WTC11 (cell line): ENCODE data around the gene MNT. TPM values are rescaled to one million over a fixed set of nuclear protein-coding genes. Genes with fewer than 3 reads are reported as not detected.

Experiments
- ATAC-seq: fragments of 200-7000 bp; cut with Tn5 transposase; 2 replicates; pipeline ENCODE4 v1.10.0; 2021; ENCODE audit warnings: mild to moderate bottlenecking, moderate library complexity
- CTCF ChIA-PET: fragments of 300-600 bp; sonication (Branson Sonifier 250); formaldehyde crosslinking; loops from one replicate; lab custom pipeline; 2021; ENCODE audit warnings: antibody characterized with exemption; lab: Charles Lee
- POLR2A ChIA-PET: fragments of 350-600 bp; sonication (Branson Sonifier 250); formaldehyde crosslinking; loops from one replicate; lab custom pipeline; 2021; ENCODE audit warnings: antibody characterized with exemption; lab: Charles Lee
- DNase-seq: peaks from one replicate; pipeline ENCODE4 v3.0.0; 2021; ENCODE audit warnings: low spot score
- H3K27ac Mint-ChIP-seq: 2 replicates; pipeline ENCODE4 v1.8.0; 2021; ENCODE audit warnings: mixed read lengths
- H3K27me3 Mint-ChIP-seq: 2 replicates; pipeline ENCODE4 v1.8.0; 2021; ENCODE audit warnings: low read depth, mild to moderate bottlenecking, moderate library complexity, mixed read lengths
- H3K36me3 Mint-ChIP-seq: 2 replicates; pipeline ENCODE4 v1.8.0; 2021; ENCODE audit warnings: mixed read lengths
- H3K4me1 Mint-ChIP-seq: 2 replicates; pipeline ENCODE4 v1.8.0; 2022; ENCODE audit warnings: mixed read lengths
- H3K4me3 Mint-ChIP-seq: 2 replicates; pipeline ENCODE4 v1.8.0; 2021; ENCODE audit warnings: mild to moderate bottlenecking, moderate library complexity, mixed read lengths
- H3K9me3 Mint-ChIP-seq: 2 replicates; pipeline ENCODE4 v1.8.0; 2021; ENCODE audit warnings: mixed read lengths
- AR ChIP-seq: fragments of 250-450 bp; sonication (Bioruptor Pico); IDR thresholded peaks from 2 replicates; pipeline ENCODE4 v1.9.0; 2021; ENCODE audit warnings: mild to moderate bottlenecking
- ATF6 ChIP-seq: sonication (generic); formaldehyde crosslinking; IDR thresholded peaks from 2 replicates; pipeline ENCODE4 v1.8.1; 2023; ENCODE audit warnings: mild to moderate bottlenecking, missing genetic modification reagents
- CBFB ChIP-seq: sonication (generic); formaldehyde crosslinking; IDR thresholded peaks from 2 replicates; pipeline ENCODE4 v1.8.1; 2022; ENCODE audit warnings: mild to moderate bottlenecking, low read depth, missing genetic modification reagents
- CDX4 ChIP-seq: fragments of 250-450 bp; sonication (Bioruptor Pico); IDR thresholded peaks from 2 replicates; pipeline ENCODE4 v1.9.0; 2021; ENCODE audit warnings: moderate library complexity, mild to moderate bottlenecking, inconsistent platforms, borderline replicate concordance
- CTCF ChIP-seq: fragments of 200-600 bp; IDR thresholded peaks from 2 replicates; pipeline ENCODE4 v1.8.0; 2022; ENCODE audit warnings: antibody characterized with exemption
- ELF4 ChIP-seq: sonication (generic); formaldehyde crosslinking; IDR thresholded peaks from 2 replicates; pipeline ENCODE4 v1.8.1; 2022; ENCODE audit warnings: low read depth, mild to moderate bottlenecking, moderate library complexity, missing genetic modification reagents
- GABPB1 ChIP-seq: sonication (generic); formaldehyde crosslinking; IDR thresholded peaks from 2 replicates; pipeline ENCODE4 v1.8.1; 2023; ENCODE audit warnings: mild to moderate bottlenecking, missing genetic modification reagents
- RORB ChIP-seq: fragments of 250-450 bp; sonication (Bioruptor Pico); IDR thresholded peaks from 2 replicates; pipeline ENCODE4 v1.9.0; 2021; ENCODE audit warnings: mild to moderate bottlenecking
- TEAD4 ChIP-seq: sonication (generic); formaldehyde crosslinking; IDR thresholded peaks from 2 replicates; pipeline ENCODE4 v1.8.0; 2022; ENCODE audit warnings: mild to moderate bottlenecking, missing genetic modification reagents
- ZNF138 ChIP-seq: sonication (generic); formaldehyde crosslinking; conservative IDR thresholded peaks from 2 replicates; pipeline ENCODE4 v1.8.1; 2022; ENCODE audit warnings: mild to moderate bottlenecking, moderate library complexity, missing genetic modification reagents
- ZNF232 ChIP-seq: sonication (generic); formaldehyde crosslinking; IDR thresholded peaks from 2 replicates; pipeline ENCODE4 v1.8.0; 2022; ENCODE audit warnings: mild to moderate bottlenecking, missing genetic modification reagents
- ZNF281 ChIP-seq: sonication (generic); formaldehyde crosslinking; IDR thresholded peaks from 2 replicates; pipeline ENCODE4 v1.8.0; 2023; ENCODE audit warnings: mild to moderate bottlenecking, missing genetic modification reagents
- ZNF416 ChIP-seq: fragments of 250-450 bp; sonication (Bioruptor Pico); IDR thresholded peaks from 2 replicates; pipeline ENCODE4 v1.9.0; 2021; ENCODE audit warnings: mild to moderate bottlenecking, inconsistent platforms
- ZNF671 ChIP-seq: fragments of 250-450 bp; sonication (Bioruptor Pico); IDR thresholded peaks from 2 replicates; pipeline ENCODE4 v1.8.0; 2021; ENCODE audit warnings: mild to moderate bottlenecking
- total RNA-seq: library from RNA; stranded (reverse); gene quantifications from 3 replicates; pipeline ENCODE4 v1.2.3, GENCODE V29; 2021
- TF ChIP-seq, protein P1 (sequence below): sonication (generic); formaldehyde crosslinking; IDR thresholded peaks from 2 replicates; pipeline ENCODE4 v1.8.0; 2022; ENCODE audit warnings: mild to moderate bottlenecking, missing genetic modification reagents
- TF ChIP-seq, protein P2 (sequence below): sonication (generic); formaldehyde crosslinking; IDR thresholded peaks from 2 replicates; pipeline ENCODE4 v1.8.1; 2022; ENCODE audit warnings: missing genetic modification reagents, borderline replicate concordance
- TF ChIP-seq, protein P3 (sequence below): sonication (generic); formaldehyde crosslinking; IDR thresholded peaks from 2 replicates; pipeline ENCODE4 v1.8.1; 2023; ENCODE audit warnings: mild to moderate bottlenecking, missing genetic modification reagents
- TF ChIP-seq, protein P4 (sequence below): fragments of 250-450 bp; sonication (Bioruptor Pico); IDR thresholded peaks from 2 replicates; pipeline ENCODE4 v2.1.2; 2022; ENCODE audit warnings: mild to moderate bottlenecking, moderate library complexity

Gene MNT
- total RNA-seq, 1 experiment from 2014 or later = 21.6 TPM

DNA sequence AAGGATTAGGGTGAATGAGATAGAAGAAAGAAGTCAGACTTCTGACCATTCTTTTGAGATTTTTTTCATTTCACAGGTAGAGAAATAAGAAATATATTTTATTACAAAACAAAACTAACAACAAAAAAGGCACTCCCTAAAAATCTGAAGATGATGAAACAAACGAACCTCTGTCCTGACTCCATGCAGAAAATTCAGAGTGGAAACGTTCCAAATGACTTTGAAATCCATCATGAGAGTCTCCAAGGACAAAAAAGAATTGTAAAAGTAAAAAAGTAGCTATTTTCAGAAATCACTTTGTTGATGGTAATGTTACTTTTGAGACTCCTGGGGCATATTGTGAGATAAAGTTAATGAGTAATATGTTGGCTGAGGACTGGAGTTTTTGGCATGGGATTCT, 26.4 kb upstream of the MNT start:
- Mint-ChIP-seq H3K27ac (no peak overlapping the region), H3K4me1 (no peaks in the 10 kb centered on the region), H3K4me3 (no peak overlapping the region), H3K9me3 (no peaks in the 10 kb centered on the region), H3K27me3 (no peaks in the 10 kb centered on the region), H3K36me3 (peaks cover 23% of the 10 kb centered on the region)
- POLR2A ChIA-PET = no interaction called here
- CTCF ChIA-PET = interaction anchor here (0.6 to 2.0 kb wide), 4 partner anchors 11 to 350 kb away, joined by 3 to 7 read pairs (median 3); no protein-coding TSS in a partner anchor
- TF ChIP-seq ATF6 (CRISPR knock-in tag) (no peak), CBFB (CRISPR knock-in tag) (no peak), GABPB1 (CRISPR knock-in tag) (no peak), ZNF416 (CRISPR knock-in tag) (no peak), ZNF138 (CRISPR knock-in tag) (no peak), ZNF281 (CRISPR knock-in tag) (no peak), CTCF (no peak), ELF4 (CRISPR knock-in tag) (no peak), RORB (CRISPR knock-in tag) (no peak), AR (CRISPR knock-in tag) (no peak), CDX4 (CRISPR knock-in tag) (no peak), ZNF671 (CRISPR knock-in tag) (no peak), TEAD4 (CRISPR knock-in tag) (no peak), ZNF232 (CRISPR knock-in tag) (no peak)
- TF ChIP-seq, protein P1, sequence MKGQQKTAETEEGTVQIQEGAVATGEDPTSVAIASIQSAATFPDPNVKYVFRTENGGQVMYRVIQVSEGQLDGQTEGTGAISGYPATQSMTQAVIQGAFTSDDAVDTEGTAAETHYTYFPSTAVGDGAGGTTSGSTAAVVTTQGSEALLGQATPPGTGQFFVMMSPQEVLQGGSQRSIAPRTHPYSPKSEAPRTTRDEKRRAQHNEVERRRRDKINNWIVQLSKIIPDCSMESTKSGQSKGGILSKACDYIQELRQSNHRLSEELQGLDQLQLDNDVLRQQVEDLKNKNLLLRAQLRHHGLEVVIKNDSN = no peak
- TF ChIP-seq, protein P2, sequence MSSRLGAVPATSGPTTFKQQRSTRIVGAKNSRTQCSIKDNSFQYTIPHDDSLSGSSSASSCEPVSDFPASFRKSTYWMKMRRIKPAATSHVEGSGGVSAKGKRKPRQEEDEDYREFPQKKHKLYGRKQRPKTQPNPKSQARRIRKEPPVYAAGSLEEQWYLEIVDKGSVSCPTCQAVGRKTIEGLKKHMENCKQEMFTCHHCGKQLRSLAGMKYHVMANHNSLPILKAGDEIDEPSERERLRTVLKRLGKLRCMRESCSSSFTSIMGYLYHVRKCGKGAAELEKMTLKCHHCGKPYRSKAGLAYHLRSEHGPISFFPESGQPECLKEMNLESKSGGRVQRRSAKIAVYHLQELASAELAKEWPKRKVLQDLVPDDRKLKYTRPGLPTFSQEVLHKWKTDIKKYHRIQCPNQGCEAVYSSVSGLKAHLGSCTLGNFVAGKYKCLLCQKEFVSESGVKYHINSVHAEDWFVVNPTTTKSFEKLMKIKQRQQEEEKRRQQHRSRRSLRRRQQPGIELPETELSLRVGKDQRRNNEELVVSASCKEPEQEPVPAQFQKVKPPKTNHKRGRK (CRISPR knock-in tag) = no peak
- TF ChIP-seq, protein P3, sequence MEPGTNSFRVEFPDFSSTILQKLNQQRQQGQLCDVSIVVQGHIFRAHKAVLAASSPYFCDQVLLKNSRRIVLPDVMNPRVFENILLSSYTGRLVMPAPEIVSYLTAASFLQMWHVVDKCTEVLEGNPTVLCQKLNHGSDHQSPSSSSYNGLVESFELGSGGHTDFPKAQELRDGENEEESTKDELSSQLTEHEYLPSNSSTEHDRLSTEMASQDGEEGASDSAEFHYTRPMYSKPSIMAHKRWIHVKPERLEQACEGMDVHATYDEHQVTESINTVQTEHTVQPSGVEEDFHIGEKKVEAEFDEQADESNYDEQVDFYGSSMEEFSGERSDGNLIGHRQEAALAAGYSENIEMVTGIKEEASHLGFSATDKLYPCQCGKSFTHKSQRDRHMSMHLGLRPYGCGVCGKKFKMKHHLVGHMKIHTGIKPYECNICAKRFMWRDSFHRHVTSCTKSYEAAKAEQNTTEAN = no peak
- TF ChIP-seq, protein P4, sequence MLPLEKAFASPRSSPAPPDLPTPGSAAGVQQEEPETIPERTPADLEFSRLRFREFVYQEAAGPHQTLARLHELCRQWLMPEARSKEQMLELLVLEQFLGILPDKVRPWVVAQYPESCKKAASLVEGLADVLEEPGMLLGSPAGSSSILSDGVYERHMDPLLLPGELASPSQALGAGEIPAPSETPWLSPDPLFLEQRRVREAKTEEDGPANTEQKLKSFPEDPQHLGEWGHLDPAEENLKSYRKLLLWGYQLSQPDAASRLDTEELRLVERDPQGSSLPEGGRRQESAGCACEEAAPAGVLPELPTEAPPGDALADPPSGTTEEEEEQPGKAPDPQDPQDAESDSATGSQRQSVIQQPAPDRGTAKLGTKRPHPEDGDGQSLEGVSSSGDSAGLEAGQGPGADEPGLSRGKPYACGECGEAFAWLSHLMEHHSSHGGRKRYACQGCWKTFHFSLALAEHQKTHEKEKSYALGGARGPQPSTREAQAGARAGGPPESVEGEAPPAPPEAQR (CRISPR knock-in tag) = no peak
- no peak for ATAC-seq
- no peak for DNase-seq
